Endothelial cell of umbilical vein (primary cell): ENCODE data around the gene OLFML2B. TPM values are rescaled to one million over a fixed set of nuclear protein-coding genes. Genes with fewer than 3 reads are reported as not detected.

Experiments
- BruUV-seq: library from RNA; stranded (reverse); fragments of 400-500 nt; replicated peaks from 2 replicates; lab custom pipeline; 2021; lab: Mats Ljungman, UMichigan
- CTCF ChIA-PET: fragments of 300-600, 350-600 bp; sonication (Branson Sonifier 250); formaldehyde crosslinking; loops from one replicate; lab custom pipeline; 2021; ENCODE audit warnings: antibody characterized with exemption, inconsistent platforms; lab: Charles Lee
- POLR2A ChIA-PET: fragments of 300-600, 350-600 bp; sonication (Branson Sonifier 250); formaldehyde crosslinking; loops from one replicate; lab custom pipeline; 2021; ENCODE audit warnings: antibody characterized with exemption, inconsistent platforms; lab: Charles Lee
- DNase-seq: peaks from one replicate; pipeline ENCODE4 v3.0.0-alpha.2; 2011; ENCODE audit warnings: low read depth, low spot score
- FAIRE-seq: peaks from 2 replicates; lab custom pipeline; 2011; peaks lifted over from hg19 to GRCh38; lab: Jason Lieb, UNC
- H2AFZ ChIP-seq: 2 replicates; pipeline ENCODE4 v1.6.0; 2012; ENCODE audit warnings: low read depth, low read length, control low read depth, inconsistent platforms
- H3K27ac ChIP-seq: 2 replicates; pipeline ENCODE4 v1.5.1; 2011; ENCODE audit warnings: low read depth, mild to moderate bottlenecking, control low read depth, low read length, moderate library complexity; ENCODE audit not compliant: insufficient read depth
- H3K27me3 ChIP-seq, 2 experiments: 2 replicates each; pipeline versions ENCODE4 v1.6.0 to v1.6.1; 2011; ENCODE audit warnings: low read length in 2 of 2, mixed read lengths in 1 of 2; ENCODE audit not compliant: control insufficient read depth in 2 of 2, insufficient read depth in 2 of 2
- H3K36me3 ChIP-seq, 2 experiments: 2 replicates in 1 of 2; 3 replicates in 1 of 2; pipeline ENCODE4 v1.5.1; 2011; ENCODE audit warnings: low read length in 2 of 2, mild to moderate bottlenecking in 1 of 2, moderate library complexity in 1 of 2; ENCODE audit not compliant: control insufficient read depth in 2 of 2, insufficient read depth in 2 of 2; ENCODE audit errors: extremely low read depth in 1 of 2
- H3K4me1 ChIP-seq: 3 replicates; pipeline ENCODE4 v1.5.1; 2011; ENCODE audit warnings: mild to moderate bottlenecking, low read length; ENCODE audit not compliant: control insufficient read depth, insufficient read depth; ENCODE audit errors: extremely low read depth
- H3K4me2 ChIP-seq: 2 replicates; pipeline ENCODE4 v1.6.1; 2011; ENCODE audit warnings: low read length, control low read depth, mixed read lengths; ENCODE audit not compliant: insufficient read depth
- H3K4me3 ChIP-seq, 3 experiments: fragments of 200-600 bp in 1 of 3; sonication (generic), shearing (Covaris generic) in 1 of 3; replicated peaks in 1 of 3; 2 replicates each; pipeline ENCODE4 v1.5.1; 2011 to 2016; ENCODE audit warnings: control low read depth in 3 of 3, low read length in 3 of 3, mild to moderate bottlenecking in 2 of 3, inconsistent platforms in 1 of 3, low read depth in 1 of 3, moderate library complexity in 1 of 3; ENCODE audit not compliant: insufficient read depth in 1 of 3
- H3K79me2 ChIP-seq: 2 replicates; pipeline ENCODE4 v1.6.0; 2012; ENCODE audit warnings: low read length, inconsistent platforms; ENCODE audit not compliant: control insufficient read depth, insufficient read depth
- H3K9ac ChIP-seq: replicated peaks from 2 replicates; pipeline ENCODE3; 2011; ENCODE audit warnings: low read length, control low read depth; ENCODE audit not compliant: insufficient read depth; ENCODE audit errors: extremely low read depth
- H3K9me1 ChIP-seq: replicated peaks from 3 replicates; pipeline ENCODE4 v1.6.0; 2011; ENCODE audit warnings: mild to moderate bottlenecking, low read length; ENCODE audit not compliant: control insufficient read depth, insufficient read depth; ENCODE audit errors: extremely low read depth
- H3K9me3 ChIP-seq: replicated peaks from 2 replicates; pipeline ENCODE4 v1.5.1; 2012; ENCODE audit warnings: low read length, inconsistent platforms; ENCODE audit not compliant: control insufficient read depth, insufficient read depth
- H4K20me1 ChIP-seq: replicated peaks from 2 replicates; pipeline ENCODE3; 2011; ENCODE audit warnings: mild to moderate bottlenecking, low read length; ENCODE audit not compliant: control insufficient read depth, insufficient read depth; ENCODE audit errors: extremely low read depth
- CTCF ChIP-seq, 2 donors: IDR thresholded peaks; 1 replicate in 1 of 2; 2 replicates in 1 of 2; pipeline ENCODE4 v1.5.1; 2011; ENCODE audit warnings: low read length in 2 of 2, mild to moderate bottlenecking in 2 of 2, moderate library complexity in 2 of 2, control low read depth in 1 of 2, inconsistent platforms in 1 of 2, low read depth in 1 of 2; ENCODE audit not compliant: insufficient read depth in 1 of 2; ENCODE audit errors: extremely low read depth in 1 of 2
- EZH2 ChIP-seq: IDR thresholded peaks from 2 replicates; pipeline ENCODE4 v1.6.1; 2012; ENCODE audit warnings: borderline replicate concordance, low read depth, mild to moderate bottlenecking, moderate library complexity, low read length, inconsistent platforms; ENCODE audit not compliant: severe bottlenecking
- FOS ChIP-seq: IDR thresholded peaks from 2 replicates; pipeline ENCODE4 v1.6.1; 2011; ENCODE audit warnings: mild to moderate bottlenecking, low read length, moderate library complexity, borderline replicate concordance; ENCODE audit not compliant: insufficient read depth
- GATA2 ChIP-seq: IDR thresholded peaks from 2 replicates; pipeline ENCODE4 v1.7.0; 2011; ENCODE audit warnings: low read depth, mild to moderate bottlenecking, moderate library complexity, mixed read lengths, low read length; ENCODE audit not compliant: insufficient read length, insufficient read depth
- JUN ChIP-seq: IDR thresholded peaks from 2 replicates; pipeline ENCODE4 v1.6.1; 2011; ENCODE audit warnings: borderline replicate concordance, low read depth; ENCODE audit not compliant: insufficient read length, insufficient read depth
- MAX ChIP-seq: IDR thresholded peaks from 2 replicates; pipeline ENCODE4 v1.6.1; 2011; ENCODE audit not compliant: insufficient read depth, insufficient read length
- MYC ChIP-seq: IDR thresholded peaks from one replicate; pipeline ENCODE4 v1.6.1; 2011; ENCODE audit warnings: mild to moderate bottlenecking, low read depth, low read length
- POLR2AphosphoS5 ChIP-seq: IDR thresholded peaks from 2 replicates; pipeline ENCODE4 v1.6.1; 2012; ENCODE audit warnings: low read depth, mild to moderate bottlenecking, control low read depth, low read length, moderate library complexity; ENCODE audit not compliant: insufficient read depth
- dilution Hi-C: fragments of 300-500 bp; cut with MboI; formaldehyde crosslinking; loops from one replicate; pipeline ENCODE4 v1.15.0; 2019; ENCODE audit warnings: low sequenced_read_pairs; ENCODE audit not compliant: extremely low pct_ligation_motif_present
- intact Hi-C: fragments of 100-400 bp; cut with micrococcal nuclease; formaldehyde crosslinking; loops from one replicate; pipeline ENCODE4 v1.10.0; 2022
- polyA plus RNA-seq, 4 experiments: library from polyadenylated mRNA; depleted of rRNA in 3 of 4; stranded (reverse) in 3 of 4; unstranded in 1 of 4; fragments of >200 nt; gene quantifications; 2 replicates each; pipeline versions ENCODE4 v1.2.1 to v1.2.3, GENCODE V29; 2011 to 2012; ENCODE audit warnings: missing spikeins in 1 of 4
- total RNA-seq: library from RNA; stranded (reverse); gene quantifications from 2 replicates; pipeline ENCODE4 v1.2.3, GENCODE V29; 2021

OLFML2B gene
- total and polyA plus RNA-seq, 2 donors (not counting 3 experiments of a cell fraction or from before 2014, with no cell fraction given): 0.58 to 0.62 TPM

GRCh38 chr1:161999301-162000052 is 24.2 kb downstream of the OLFML2B start:
- no peak overlapping the region for H3K9ac ChIP-seq
- dilution Hi-C loops: no loop called here
- CTCF ChIA-PET: interaction anchor here (0.9 to 1.5 kb wide), 2 partner anchors 12 to 207 kb away, joined by 3 to 5 read pairs; no protein-coding TSS in a partner anchor
- no peak overlapping the region for H3K27ac ChIP-seq
- H3K4me3 ChIP-seq: no peak overlapping the region
- no peak overlapping the region for H3K4me2 ChIP-seq
- no peaks in the 10 kb centered on the region for H3K9me1 ChIP-seq
- no peaks in the 10 kb centered on the region for H3K36me3 ChIP-seq
- peaks cover 0 to 9% of the 10 kb centered on the region in 2 experiments for H3K27me3 ChIP-seq
- H4K20me1 ChIP-seq: no peaks in the 10 kb centered on the region
- DNase-seq (no peak), FAIRE-seq (no peak)
- TF ChIP-seq JUN (no peak), MAX (no peak), FOS (no peak), CTCF (IDR thresholded peaks at IDR 0.05; ENCODE audit: extremely low read depth in 1 of 2, insufficient read depth in 1 of 2, low read depth in 1 of 2, low read length in 2 of 2) (no peak), POLR2AphosphoS5 (no peak), EZH2 (no peak), MYC (no peak), GATA2 (no peak)
- H3K4me1 ChIP-seq: peaks cover 5% of the 10 kb centered on the region
- H3K79me2 ChIP-seq: no peaks in the 10 kb centered on the region
- H2AFZ ChIP-seq: no peak overlapping the region
- no peaks in the 10 kb centered on the region for H3K9me3 ChIP-seq
- intact Hi-C loops: no loop called here
- POLR2A ChIA-PET: no interaction called here
- BruUV-seq: no TSS peak
